HG03060 (cell line): ENCODE measurements around the gene UBA3.

Experiments used
- ATAC-seq: cut with Tn5 transposase; IDR thresholded peaks from one replicate; pipeline ENCODE4 v1.9.1; 2021; ENCODE audit warnings: low read depth, moderate number of reproducible peaks; ENCODE audit not compliant: unreplicated experiment

Gene UBA3

DNA sequence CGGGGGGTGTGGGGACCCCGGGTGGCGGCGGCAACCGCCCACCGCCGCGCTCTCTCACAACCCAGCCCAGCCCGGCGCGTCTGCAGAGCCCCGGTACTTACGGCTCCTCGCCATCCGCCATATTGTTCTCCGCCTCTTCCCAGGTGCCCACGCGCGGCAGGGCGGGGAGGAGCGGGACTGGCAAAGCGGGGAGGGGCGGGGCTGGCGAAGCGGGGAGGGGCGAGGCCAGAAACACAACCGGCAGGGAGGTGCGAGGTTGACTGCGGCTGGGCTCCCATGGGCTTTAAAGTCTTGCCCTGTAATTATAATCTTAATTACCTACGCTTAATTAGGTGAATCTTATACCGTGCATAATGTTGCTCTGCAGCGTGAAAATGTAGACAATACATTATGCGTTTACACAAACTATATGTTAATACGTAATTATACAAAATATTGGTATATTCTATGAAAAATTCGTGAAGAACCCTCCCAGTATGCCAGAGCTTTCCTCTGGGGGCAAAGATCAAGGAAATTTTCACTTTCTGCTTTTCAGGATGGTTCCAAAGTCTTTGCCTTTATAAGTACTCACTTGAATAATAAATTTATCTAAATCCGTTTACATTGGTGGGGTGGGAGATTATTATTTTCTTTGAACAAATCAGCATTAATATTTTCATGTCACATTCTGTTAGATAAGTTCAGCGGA lies at the start of gene UBA3:
TSS of gene UBA3 (minus strand) at position 133 of the 688 bp plus-strand sequence. CDS start at position 121, 12 bp downstream.
- ATAC-seq, result no peak

DNA sequence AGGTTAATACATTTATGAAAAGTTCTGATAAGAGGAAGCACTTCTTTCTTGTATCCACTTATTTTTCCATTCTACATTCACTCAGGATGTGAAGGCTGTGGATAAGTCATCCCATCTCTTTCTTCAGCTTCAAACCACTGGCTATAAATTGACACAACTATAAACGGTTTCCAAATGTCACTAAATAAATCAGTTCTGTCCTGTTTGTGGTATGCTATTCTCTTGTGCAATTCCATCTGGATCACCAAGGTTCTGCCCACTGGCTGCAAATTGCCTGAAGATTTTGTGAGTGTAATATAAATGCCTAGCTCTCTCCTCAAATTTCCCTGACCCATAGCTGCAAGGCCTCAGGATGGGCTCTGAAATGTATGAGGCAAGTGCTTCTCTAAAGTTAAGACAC lies 49.4 kb upstream of the UBA3 start:
- ATAC-seq, result no peak

DNA sequence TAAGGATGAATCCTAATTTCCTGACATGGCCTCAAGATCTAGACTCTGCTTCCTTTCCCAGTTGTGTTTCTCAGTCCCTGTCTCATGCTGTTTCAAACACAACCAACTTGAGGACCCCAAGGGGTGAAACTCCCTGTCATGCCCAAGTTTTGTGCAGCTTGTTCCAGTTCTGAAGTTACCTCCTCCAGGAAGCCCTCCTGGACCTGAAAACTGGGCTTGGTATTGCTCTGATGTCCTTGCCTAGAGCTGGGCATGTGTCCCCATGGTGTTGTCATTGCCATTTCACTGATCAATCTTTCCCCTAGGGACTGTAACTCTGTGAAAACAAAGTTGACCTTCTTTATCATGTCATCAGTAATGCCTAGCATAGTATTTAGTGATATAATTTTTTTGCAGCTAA lies 48.3 kb upstream of the UBA3 start:
- no peak for ATAC-seq

DNA sequence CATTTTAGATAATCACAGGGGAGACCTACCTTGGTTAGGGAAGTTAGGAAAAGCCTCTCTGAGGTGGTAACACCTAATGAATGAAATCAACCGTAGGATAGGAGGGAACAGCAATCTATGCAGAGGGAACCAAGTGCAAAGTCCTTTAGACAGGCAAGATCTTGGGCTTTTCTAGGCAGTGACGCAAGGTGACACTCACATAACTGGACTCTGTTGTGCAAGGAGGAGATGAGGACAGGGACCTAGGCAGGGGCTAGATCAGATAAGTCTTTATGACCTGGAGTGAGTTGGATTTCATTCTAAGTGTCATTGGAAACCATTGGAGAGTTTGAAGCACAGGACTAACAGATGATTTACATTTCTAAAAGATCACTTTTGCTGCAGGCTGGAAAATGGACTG lies 46.8 kb upstream of the UBA3 start:
- ATAC-seq, result no peak

DNA sequence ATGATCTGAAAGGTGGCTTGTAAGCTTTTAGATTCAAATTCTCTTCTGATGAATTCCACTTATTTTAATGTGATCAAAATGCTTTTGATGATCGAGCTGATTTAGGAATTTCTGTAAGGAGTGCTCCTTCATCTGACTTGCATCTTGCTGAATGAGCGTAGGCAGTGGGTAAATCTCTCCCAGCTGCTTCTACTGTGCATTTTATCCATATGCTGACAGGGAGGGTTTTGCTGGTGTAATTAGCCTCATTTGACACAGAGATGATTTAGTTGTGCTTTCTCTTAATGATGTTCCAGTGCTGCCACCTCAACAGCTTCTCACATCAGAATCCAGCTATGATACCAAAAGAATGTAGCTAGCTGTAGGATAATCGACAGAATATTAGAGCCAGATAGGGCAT lies 46.1 kb upstream of the UBA3 start:
- ATAC-seq, result no peak

DNA sequence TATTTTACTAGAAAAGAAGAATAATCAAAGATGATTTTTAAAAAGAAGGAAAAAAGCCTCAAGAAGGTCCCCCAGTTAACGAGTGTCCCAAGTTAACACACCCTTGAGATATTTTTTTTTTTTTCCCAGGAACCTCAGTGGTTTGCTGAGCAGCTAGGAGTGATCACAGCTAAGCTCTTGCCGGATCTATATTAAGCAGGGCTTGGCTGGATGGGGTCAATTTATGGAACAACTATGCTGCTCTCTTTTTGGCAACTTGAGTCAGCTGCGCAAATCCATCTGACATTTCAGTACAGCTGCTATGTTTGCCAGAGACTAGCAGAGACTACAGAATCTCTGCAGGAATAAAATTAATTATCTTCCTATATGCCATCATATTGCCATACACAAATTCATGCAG lies 42.2 kb upstream of the UBA3 start, which contains the start of gene LMOD3:
TSS of gene LMOD3 (minus strand) at position 193 of the 400 bp plus-strand sequence. CDS start 209 bp downstream, outside the sequence.
- ATAC-seq, result no peak

DNA sequence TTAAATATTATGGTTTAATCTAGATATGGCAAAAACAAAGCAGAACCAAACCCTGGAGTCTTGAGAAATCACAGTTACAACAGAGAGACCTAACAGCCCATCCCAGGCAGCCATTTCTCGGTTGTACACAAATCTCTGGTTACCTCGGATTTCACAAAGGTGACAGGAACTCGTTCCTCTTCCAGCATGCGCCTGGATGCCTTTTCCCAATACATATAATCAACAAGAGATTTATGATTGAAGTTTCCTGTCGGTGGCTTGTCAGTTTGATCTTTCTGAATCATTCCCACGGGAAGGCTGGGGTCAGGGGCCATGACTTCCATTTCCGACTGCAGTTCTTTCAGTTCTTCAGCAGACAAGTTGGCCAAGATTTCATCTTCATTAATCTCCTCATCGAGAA lies 41.8 kb upstream of the UBA3 start:
- ATAC-seq, result no peak

DNA sequence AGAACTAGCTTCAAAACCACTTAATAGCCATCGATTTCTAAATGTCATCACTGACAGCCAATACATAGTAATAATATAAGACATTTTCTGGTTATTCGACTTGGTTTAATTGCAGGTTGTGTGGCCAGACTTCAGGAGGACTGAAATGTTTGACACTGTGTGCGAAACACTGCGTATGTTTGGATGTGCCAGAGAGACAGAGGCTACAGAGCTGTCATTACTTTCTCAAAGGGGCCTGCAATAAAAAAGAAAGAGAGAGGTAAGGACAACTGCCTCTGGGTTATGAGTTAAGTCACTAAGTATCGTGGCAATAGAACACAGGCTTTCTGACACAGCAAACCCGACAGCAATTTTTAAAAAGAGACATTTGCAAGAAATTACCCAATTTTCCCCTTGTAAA lies 41.3 kb upstream of the UBA3 start:
- no peak for ATAC-seq

DNA sequence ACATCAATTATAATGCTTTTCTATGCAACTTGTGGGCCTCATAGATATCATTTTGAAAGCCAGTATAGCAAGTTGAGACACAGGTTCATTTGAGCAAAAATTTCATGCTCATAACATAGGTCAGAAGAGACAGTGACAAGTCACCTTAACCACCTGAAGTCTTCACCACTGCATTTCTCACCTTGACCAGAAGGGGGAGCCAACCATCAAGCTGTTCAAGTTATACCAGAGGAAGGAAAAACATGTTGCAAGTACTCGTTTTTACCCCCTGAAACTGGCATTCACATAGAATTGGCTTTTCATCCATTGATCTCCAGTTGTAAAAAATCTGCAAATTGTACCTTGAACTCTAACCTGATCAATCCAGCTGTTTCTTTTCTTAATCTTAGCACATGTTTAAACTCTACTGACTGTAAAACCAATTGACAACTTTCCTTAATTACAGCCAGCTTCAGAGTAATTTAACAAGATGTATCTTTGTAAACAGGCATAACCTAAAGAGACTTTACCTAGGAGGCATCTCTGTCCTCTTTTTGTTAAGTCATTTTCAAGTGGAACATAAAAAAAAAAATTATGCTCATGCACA lies 40.8 kb upstream of the UBA3 start:
- peak; percentile 67 for ATAC-seq

DNA sequence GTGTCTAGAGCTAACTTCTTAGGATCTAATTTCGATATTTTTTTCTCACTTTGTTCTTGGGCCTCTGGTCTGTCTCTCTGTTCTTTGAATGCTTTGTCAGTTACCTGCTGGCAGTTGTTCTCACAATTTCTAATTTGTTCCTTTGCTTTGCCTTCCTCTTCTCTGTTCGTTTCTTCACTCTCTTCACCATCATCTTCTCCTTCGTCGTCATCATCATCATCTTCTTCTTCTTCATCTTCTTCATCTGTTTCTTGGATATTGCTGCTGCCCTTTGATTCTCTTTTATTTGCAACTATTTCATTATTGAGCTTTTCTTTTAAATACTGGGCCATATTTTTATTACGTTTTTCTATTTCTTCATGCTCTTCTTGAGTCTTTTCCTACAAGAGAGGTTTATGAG lies 39.5 kb upstream of the UBA3 start:
- no peak for ATAC-seq

DNA sequence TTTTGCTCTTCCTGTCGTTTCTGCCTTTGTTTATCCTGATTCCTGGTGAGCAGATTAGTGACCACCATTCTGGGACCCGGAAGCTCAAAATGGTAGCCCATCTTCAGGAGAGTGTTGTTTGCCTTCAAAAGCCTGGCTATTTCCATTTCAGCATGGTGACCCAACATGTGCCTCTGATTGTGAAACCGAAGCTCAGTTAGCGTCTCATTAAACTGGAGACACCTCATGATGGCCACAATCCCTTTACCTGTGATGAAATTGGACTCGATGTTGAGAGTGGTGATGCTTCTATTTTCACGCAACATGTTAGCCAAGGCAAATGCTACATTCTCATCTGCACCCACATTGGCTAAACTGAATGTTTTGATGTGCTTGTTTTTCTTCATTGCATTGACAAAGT lies 39.0 kb upstream of the UBA3 start:
- no peak for ATAC-seq

DNA sequence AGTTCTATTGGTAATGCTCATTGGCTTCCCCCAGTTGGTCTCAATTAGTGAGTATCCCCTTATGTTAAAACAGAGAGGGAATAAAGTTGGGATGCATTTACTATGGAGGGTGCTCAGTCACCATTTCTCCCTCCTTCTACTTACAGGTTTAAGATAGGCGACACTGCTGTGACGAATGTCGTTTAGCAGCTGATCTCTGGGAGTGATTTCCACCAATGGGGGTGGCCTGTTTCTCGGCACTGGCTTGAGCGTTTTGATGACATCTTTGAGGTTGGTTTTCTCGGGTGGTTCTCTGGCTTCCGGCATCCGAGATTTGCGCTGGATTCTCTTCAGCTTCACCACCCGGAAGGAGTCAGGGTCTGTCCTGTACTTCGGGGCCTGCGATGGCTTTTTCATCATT lies 38.4 kb upstream of the UBA3 start:
- ATAC-seq, result no peak

DNA sequence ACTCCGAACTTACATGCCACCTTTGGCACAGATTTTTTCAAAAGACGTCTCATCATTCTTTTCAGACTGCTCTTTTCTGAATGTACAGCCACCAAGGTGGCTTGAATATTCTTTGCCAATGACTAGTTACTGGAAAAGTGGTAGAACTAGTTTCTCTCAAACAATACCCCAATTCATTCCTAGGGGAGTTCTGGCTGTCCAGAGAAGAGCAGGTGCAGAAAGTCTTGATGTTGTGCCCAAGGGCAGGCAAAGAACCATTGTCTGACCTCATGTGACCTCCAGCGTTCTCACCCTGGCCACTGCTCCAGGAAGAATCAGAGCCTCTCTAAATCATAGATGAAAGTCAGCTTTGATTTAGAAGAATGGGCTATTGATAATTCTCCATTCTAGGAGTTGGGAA lies 36.7 kb upstream of the UBA3 start:
- ATAC-seq, result no peak

DNA sequence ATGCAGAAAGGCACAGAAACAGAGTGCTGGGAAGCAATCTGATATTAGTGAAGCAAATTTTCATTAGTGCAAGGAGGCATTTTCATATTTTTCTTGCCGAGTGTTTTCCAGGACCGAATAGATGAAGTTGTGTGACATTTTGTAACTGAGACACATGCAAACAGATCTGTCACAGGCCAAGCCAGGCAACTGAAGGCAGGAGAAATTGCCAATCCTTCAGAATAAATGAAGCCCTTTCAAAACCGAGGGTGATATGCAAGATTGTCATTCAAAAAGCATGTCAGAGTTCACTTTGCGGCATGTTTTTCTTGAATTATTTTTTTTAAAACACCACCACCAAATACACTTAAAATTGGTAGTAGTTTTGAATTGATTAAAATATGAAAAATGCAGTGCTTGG lies 36.0 kb upstream of the UBA3 start:
- ATAC-seq, result no peak

DNA sequence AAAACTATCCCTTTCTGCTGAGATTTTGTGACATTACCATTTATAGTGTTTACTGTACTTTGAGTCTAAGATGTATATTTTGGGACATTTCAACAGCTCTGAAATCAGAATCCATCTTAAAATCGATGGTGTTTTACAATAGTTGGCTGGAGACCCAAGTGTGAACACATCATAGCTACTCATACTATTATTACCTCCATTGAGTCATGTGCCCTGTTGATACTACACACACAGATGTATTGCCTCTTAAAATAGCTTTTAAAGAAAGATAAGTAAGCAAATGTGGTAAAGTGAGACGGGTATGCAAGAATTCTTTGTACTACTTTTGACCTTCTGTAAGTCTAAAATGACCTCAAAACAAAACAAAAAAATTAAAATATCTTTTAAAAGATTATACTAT lies 35.6 kb upstream of the UBA3 start:
- no peak for ATAC-seq

DNA sequence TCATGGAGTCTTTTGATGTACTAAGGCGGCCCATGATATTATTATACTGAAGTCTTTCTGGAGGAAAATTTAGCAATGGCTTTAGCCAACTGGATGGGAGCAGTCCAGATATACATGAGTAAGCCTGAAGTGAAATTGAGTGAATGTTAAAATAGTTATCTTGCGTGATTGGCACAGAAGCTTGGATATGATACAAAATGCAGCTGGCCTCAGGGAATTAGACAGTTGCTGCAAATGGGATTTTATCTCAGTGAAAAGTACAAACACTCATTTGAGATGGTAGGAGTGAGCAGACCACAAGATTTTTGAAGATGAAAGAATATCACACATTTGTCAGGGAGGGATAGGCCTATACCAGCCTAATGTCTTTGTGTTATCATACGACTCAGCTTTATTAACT lies 33.4 kb upstream of the UBA3 start:
- ATAC-seq, result no peak

DNA sequence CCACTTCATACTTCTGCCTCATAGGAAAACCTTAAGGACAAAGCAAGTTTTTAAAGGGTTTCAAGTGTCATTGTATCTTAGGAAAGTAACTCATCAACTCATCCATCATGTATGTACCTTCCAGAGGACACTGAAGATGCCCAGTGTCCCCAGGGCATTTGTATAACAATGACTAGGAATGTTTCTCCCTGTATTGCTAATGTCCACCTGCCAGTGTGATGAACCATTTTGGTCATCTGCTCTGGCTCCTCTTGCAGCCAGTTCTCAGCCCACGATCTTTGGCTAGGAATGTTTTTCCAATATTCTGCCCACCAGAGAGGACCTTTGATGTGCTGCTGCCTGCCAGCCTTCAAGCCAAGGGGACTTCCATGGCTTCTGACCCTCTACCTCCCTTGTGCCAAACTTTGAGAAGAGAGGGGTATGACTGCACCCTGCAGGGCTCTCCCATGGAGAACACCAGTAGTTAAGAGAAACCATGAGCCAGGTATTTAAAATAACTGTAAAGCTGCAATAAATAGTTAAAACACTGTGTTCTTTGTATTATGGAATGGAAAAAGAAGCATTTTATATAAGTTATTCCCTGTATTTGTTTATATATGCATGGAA lies 30.9 kb upstream of the UBA3 start:
- no peak for ATAC-seq

DNA sequence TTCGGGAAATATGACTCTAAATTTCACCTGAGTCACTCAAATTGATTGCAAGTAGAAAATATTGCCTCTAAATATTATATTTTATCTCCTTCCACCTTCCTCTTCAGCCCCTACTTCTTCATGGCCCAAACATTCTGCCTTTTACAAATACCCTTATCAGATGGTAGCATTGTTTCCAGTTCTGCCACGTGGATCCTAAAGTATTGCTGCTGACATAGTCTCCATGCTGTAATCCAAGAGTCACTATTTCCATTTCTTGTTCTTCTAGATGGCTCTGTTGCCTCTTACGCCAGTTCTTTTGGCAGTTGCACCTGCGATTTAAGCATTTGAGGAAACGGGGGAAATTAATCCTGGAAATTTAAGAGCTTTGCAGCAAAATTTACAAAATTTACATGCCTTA lies 28.6 kb upstream of the UBA3 start:
- ATAC-seq, result no peak

DNA sequence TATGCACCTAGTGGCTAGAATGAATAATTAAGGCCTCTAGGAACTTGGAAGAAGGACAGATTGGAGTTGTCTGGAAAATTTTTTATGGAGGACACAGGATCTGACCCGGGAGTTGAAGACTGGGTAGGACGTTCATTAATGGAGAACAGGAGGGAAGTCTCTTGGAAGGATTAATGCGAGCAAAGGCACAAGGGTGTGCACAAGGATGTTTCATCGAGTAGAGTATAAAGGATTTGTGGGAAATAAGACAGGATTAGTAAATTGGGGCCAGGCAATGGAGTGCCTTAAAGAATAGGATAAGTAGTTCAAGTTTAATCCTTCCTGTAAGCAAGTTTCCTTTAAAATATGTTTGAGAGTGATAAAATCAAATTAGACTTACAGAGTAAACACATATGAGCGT lies 27.7 kb upstream of the UBA3 start:
- ATAC-seq, result no peak

DNA sequence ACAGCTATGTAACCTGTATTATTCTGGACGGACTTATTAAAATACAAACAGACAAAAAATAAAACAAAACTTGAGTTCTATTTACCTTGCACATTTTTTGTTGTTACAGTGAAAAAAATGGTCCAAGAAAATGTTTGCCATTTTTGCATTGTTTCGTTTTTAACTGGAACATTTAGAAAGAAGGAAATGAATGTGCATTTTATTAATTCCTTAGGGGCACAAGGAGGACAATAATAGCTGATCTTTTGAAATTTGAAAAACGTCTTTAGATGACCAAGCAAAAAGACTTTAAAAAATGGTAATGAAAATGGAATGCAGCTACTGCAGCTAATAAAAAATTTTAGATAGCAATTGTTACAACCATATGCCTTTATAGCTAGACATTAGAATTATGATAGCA lies 25.2 kb upstream of the UBA3 start:
- ATAC-seq, result no peak

DNA sequence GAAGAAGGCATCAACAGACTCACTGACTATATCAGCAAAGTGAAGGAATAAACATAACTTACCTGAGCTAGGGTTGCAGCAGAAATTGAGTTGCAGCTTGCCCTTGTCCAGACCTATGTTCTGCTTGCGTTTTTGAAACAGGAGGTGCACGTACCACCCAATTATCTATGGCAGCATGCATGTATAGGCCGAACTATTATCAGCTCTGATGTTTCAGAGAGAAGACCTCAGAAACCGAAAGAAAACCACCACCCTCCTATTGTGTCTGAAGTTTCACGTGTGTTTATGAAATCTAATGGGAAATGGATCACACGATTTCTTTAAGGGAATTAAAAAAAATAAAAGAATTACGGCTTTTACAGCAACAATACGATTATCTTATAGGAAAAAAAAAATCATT lies 24.4 kb upstream of the UBA3 start:
- no peak for ATAC-seq

DNA sequence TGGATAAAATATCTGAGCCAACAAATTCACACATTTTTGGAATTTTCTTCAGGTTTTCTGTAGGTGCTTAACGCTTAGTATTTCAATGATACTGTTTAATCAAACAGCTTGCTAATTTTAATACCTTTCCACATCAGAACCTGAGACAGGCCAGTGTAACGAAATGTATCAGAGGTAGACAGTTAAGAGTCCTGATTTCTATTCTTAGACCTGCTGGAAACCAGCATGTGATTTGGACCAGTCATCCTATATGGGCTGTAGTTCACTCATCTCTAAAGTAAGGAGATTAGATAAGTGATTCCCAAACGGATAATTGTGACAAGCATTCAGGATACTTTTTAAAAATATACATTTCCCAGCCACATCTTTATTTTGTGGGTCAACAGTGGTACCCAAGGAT lies 23.0 kb upstream of the UBA3 start:
- ATAC-seq, result no peak
